Measurements from ENCODE around the gene ELFN2. TPM values are rescaled to one million over a fixed set of nuclear protein-coding genes. Genes with fewer than 3 reads are reported as not detected.

ELFN2 gene
- total RNA-seq, 2 experiments from 2014 or later, result 0.05 to 0.08 TPM

- no peak for DNase-seq
- ChIA-PET POLR2A (no interaction called here), CTCF (no interaction called here)
- no peak for ATAC-seq
- no peak overlapping the region for H3K4me3 Mint-ChIP-seq
- H3K36me3 Mint-ChIP-seq (ENCODE audit: low read depth), result no peaks in the 10 kb centered on the region
- peaks cover 4% of the 10 kb centered on the region for H3K4me1 Mint-ChIP-seq (ENCODE audit: low read depth)
- no peaks in the 10 kb centered on the region for H3K9me3 Mint-ChIP-seq (ENCODE audit: insufficient read depth)
- peaks cover 4% of the 10 kb centered on the region for H3K27me3 Mint-ChIP-seq (ENCODE audit: low read depth)
- H3K27ac Mint-ChIP-seq, result no peak overlapping the region
Measured at GRCh38 chr22:37451218-37451617, 23.9 kb upstream of the ELFN2 start.

GRCh38 chr22:37449331-37450001, 22.2 kb upstream of the ELFN2 start:
- CTCF ChIA-PET, result interaction anchor here (1.1 to 1.9 kb wide), 3 partner anchors 8 to 207 kb away, joined by 3 to 10 read pairs (median 3); no protein-coding TSS in a partner anchor
- no peak for DNase-seq
- Mint-ChIP-seq H3K4me1 (ENCODE audit: low read depth) (peaks cover 4% of the 10 kb centered on the region), H3K27ac (no peak overlapping the region), H3K36me3 (ENCODE audit: low read depth) (no peaks in the 10 kb centered on the region), H3K27me3 (ENCODE audit: low read depth) (peaks cover 4% of the 10 kb centered on the region), H3K4me3 (no peak overlapping the region), H3K9me3 (ENCODE audit: insufficient read depth) (no peaks in the 10 kb centered on the region)
- ATAC-seq, result no peak
- POLR2A ChIA-PET, result interaction anchor here (0.5 kb wide), 1 partner anchor 82 kb away, joined by 3 read pairs; no protein-coding TSS in a partner anchor

GRCh38 chr22:37448516-37449127, 21.3 kb upstream of the ELFN2 start:
- no peak for DNase-seq
- Mint-ChIP-seq H3K27ac (no peak overlapping the region), H3K36me3 (ENCODE audit: low read depth) (no peaks in the 10 kb centered on the region), H3K4me3 (no peak overlapping the region), H3K4me1 (ENCODE audit: low read depth) (peaks cover 4% of the 10 kb centered on the region), H3K27me3 (ENCODE audit: low read depth) (peaks cover 4% of the 10 kb centered on the region), H3K9me3 (ENCODE audit: insufficient read depth) (no peaks in the 10 kb centered on the region)
- ChIA-PET POLR2A (no interaction called here), CTCF (interaction anchor here (0.7 to 1.9 kb wide), 4 partner anchors 9 to 207 kb away, joined by 3 to 10 read pairs (median 3); no protein-coding TSS in a partner anchor)
- ATAC-seq, result no peak

- ChIA-PET CTCF (interaction anchor here (1.0 kb wide), 1 partner anchor 128 kb away, joined by 3 read pairs; no protein-coding TSS in a partner anchor), POLR2A (no interaction called here)
- ATAC-seq (no peak), DNase-seq (no peak)
- Mint-ChIP-seq H3K4me1 (ENCODE audit: low read depth) (peaks cover 10% of the 10 kb centered on the region), H3K27me3 (ENCODE audit: low read depth) (peaks cover 7% of the 10 kb centered on the region), H3K9me3 (ENCODE audit: insufficient read depth) (no peaks in the 10 kb centered on the region), H3K4me3 (no peak overlapping the region), H3K36me3 (ENCODE audit: low read depth) (no peaks in the 10 kb centered on the region), H3K27ac (no peak overlapping the region)
Measured at GRCh38 chr22:37445501-37445900, 18.2 kb upstream of the ELFN2 start.

GRCh38 chr22:37443977-37444376, 16.7 kb upstream of the ELFN2 start:
- Mint-ChIP-seq H3K4me1 (ENCODE audit: low read depth) (peaks cover 6% of the 10 kb centered on the region), H3K27me3 (ENCODE audit: low read depth) (peaks cover 7% of the 10 kb centered on the region), H3K4me3 (no peak overlapping the region), H3K9me3 (ENCODE audit: insufficient read depth) (no peaks in the 10 kb centered on the region), H3K27ac (no peak overlapping the region), H3K36me3 (ENCODE audit: low read depth) (peaks cover 2% of the 10 kb centered on the region)
- DNase-seq (no peak), ATAC-seq (no peak)
- ChIA-PET POLR2A (no interaction called here), CTCF (interaction anchor here (0.7 kb wide), 1 partner anchor 78 kb away, joined by 3 read pairs; no protein-coding TSS in a partner anchor)

- H3K36me3 Mint-ChIP-seq (ENCODE audit: low read depth), result peaks cover 2% of the 10 kb centered on the region
- no peak overlapping the region for H3K27ac Mint-ChIP-seq
- ATAC-seq (no peak), DNase-seq (no peak)
- ChIA-PET CTCF (interaction anchor here (0.8 to 4.7 kb wide), 4 partner anchors 11 to 15 kb away, joined by 3 to 24 read pairs (median 5); no protein-coding TSS in a partner anchor), POLR2A (no interaction called here)
- peaks cover 6% of the 10 kb centered on the region for H3K4me1 Mint-ChIP-seq (ENCODE audit: low read depth)
- peaks cover 4% of the 10 kb centered on the region for H3K27me3 Mint-ChIP-seq (ENCODE audit: low read depth)
- H3K4me3 Mint-ChIP-seq, result no peak overlapping the region
- no peaks in the 10 kb centered on the region for H3K9me3 Mint-ChIP-seq (ENCODE audit: insufficient read depth)
Measured at GRCh38 chr22:37443086-37443485, 15.8 kb upstream of the ELFN2 start.

GRCh38 chr22:37442537-37442936, 15.3 kb upstream of the ELFN2 start:
- ATAC-seq, result no peak
- H3K4me3 Mint-ChIP-seq, result no peak overlapping the region

GRCh38 chr22:37442135-37442534, 14.9 kb upstream of the ELFN2 start:
- H3K9me3 Mint-ChIP-seq (ENCODE audit: insufficient read depth), result no peaks in the 10 kb centered on the region
- ATAC-seq (no peak), DNase-seq (no peak)
- H3K27me3 Mint-ChIP-seq (ENCODE audit: low read depth), result peaks cover 3% of the 10 kb centered on the region
- POLR2A ChIA-PET, result no interaction called here
- H3K27ac Mint-ChIP-seq, result no peak overlapping the region
- CTCF ChIA-PET, result interaction anchor here (0.8 to 4.7 kb wide), 6 partner anchors 10 to 132 kb away, joined by 3 to 24 read pairs (median 4); no protein-coding TSS in a partner anchor
- peaks cover 6% of the 10 kb centered on the region for H3K4me1 Mint-ChIP-seq (ENCODE audit: low read depth)
- H3K4me3 Mint-ChIP-seq, result no peak overlapping the region
- H3K36me3 Mint-ChIP-seq (ENCODE audit: low read depth), result peaks cover 2% of the 10 kb centered on the region

More at GRCh38 chr22:37442537-37442936, 15.3 kb upstream of the ELFN2 start:
- CTCF ChIA-PET, result interaction anchor here (0.8 to 4.7 kb wide), 6 partner anchors 11 to 132 kb away, joined by 3 to 24 read pairs (median 4); no protein-coding TSS in a partner anchor
- Mint-ChIP-seq H3K27me3 (ENCODE audit: low read depth) (peaks cover 3% of the 10 kb centered on the region), H3K27ac (no peak overlapping the region), H3K4me1 (ENCODE audit: low read depth) (peaks cover 6% of the 10 kb centered on the region), H3K9me3 (ENCODE audit: insufficient read depth) (no peaks in the 10 kb centered on the region), H3K36me3 (ENCODE audit: low read depth) (peaks cover 2% of the 10 kb centered on the region)
- POLR2A ChIA-PET, result no interaction called here
- DNase-seq, result no peak

- H3K27me3 Mint-ChIP-seq (ENCODE audit: low read depth), result peaks cover 3% of the 10 kb centered on the region
- peaks cover 6% of the 10 kb centered on the region for H3K4me1 Mint-ChIP-seq (ENCODE audit: low read depth)
- ATAC-seq (no peak), DNase-seq (no peak)
- ChIA-PET POLR2A (no interaction called here), CTCF (interaction anchor here (0.8 to 4.7 kb wide), 3 partner anchors 12 to 173 kb away, joined by 3 to 24 read pairs (median 3); no protein-coding TSS in a partner anchor)
- no peak overlapping the region for H3K4me3 Mint-ChIP-seq
- no peaks in the 10 kb centered on the region for H3K9me3 Mint-ChIP-seq (ENCODE audit: insufficient read depth)
- H3K36me3 Mint-ChIP-seq (ENCODE audit: low read depth), result peaks cover 2% of the 10 kb centered on the region
- no peak overlapping the region for H3K27ac Mint-ChIP-seq
Measured at GRCh38 chr22:37440875-37441274, 13.6 kb upstream of the ELFN2 start.

GRCh38 chr22:37439347-37439746, 12.1 kb upstream of the ELFN2 start:
- CTCF ChIA-PET, result interaction anchor here (1.3 to 4.7 kb wide), 2 partner anchors 10 to 172 kb away, joined by 3 to 24 read pairs; no protein-coding TSS in a partner anchor
- no peak overlapping the region for H3K4me3 Mint-ChIP-seq
- H3K4me1 Mint-ChIP-seq (ENCODE audit: low read depth), result peaks cover 6% of the 10 kb centered on the region
- H3K27ac Mint-ChIP-seq, result no peak overlapping the region
- POLR2A ChIA-PET, result interaction anchor here (0.6 kb wide), 1 partner anchor 15 kb away, joined by 4 read pairs; no protein-coding TSS in a partner anchor
- peaks cover 3% of the 10 kb centered on the region for H3K27me3 Mint-ChIP-seq (ENCODE audit: low read depth)
- no peaks in the 10 kb centered on the region for H3K9me3 Mint-ChIP-seq (ENCODE audit: insufficient read depth)
- no peak for DNase-seq
- ATAC-seq, result no peak
- H3K36me3 Mint-ChIP-seq (ENCODE audit: low read depth), result peaks cover 2% of the 10 kb centered on the region

GRCh38 chr22:37435970-37436603, 8.8 kb upstream of the ELFN2 start:
- Mint-ChIP-seq H3K27ac (no peak overlapping the region), H3K36me3 (ENCODE audit: low read depth) (peaks cover 5% of the 10 kb centered on the region), H3K9me3 (ENCODE audit: insufficient read depth) (no peaks in the 10 kb centered on the region), H3K27me3 (ENCODE audit: low read depth) (peaks cover 3% of the 10 kb centered on the region), H3K4me1 (ENCODE audit: low read depth) (peaks cover 12% of the 10 kb centered on the region), H3K4me3 (no peak overlapping the region)
- POLR2A ChIA-PET, result no interaction called here
- ATAC-seq (no peak), DNase-seq (no peak)
- CTCF ChIA-PET, result no interaction called here
